ENCODE data around the gene CYB561D2.

GRCh38 chr3:50353245-50354004 lies 2.8 kb downstream of the CYB561D2 start:
- TF ChIP-seq CTCF (IDR thresholded peaks at IDR 0.05), result no peak
- TF ChIP-seq POLR2A (IDR thresholded peaks at IDR 0.05), result no peak
